Left renal cortex interstitium (tissue), 4 donors: ENCODE data around the gene RABIF. TPM values are rescaled to one million over a fixed set of nuclear protein-coding genes. Genes with fewer than 3 reads are reported as not detected.
A peak's percentile ranks its signal among the peaks of the same experiment; 100 is the strongest.

Experiments used
- DNase-seq, 4 donors: peaks; one replicate each; pipeline ENCODE4 v3.0.0-alpha.2; 2013; ENCODE audit warnings: low read depth in 4 of 4, low spot score in 2 of 4, missing footprints in 1 of 4
- polyA plus RNA-seq, 4 donors: library from polyadenylated mRNA; unstranded; fragments of 120-200 nt; gene quantifications; one replicate each; pipeline ENCODE4 v1.2.1, GENCODE V29; 2013; ENCODE audit not compliant: insufficient read length in 4 of 4

RABIF gene
- polyA plus RNA-seq, 4 donors, result 10.0 to 12.2 (median 10.9) TPM

DNA sequence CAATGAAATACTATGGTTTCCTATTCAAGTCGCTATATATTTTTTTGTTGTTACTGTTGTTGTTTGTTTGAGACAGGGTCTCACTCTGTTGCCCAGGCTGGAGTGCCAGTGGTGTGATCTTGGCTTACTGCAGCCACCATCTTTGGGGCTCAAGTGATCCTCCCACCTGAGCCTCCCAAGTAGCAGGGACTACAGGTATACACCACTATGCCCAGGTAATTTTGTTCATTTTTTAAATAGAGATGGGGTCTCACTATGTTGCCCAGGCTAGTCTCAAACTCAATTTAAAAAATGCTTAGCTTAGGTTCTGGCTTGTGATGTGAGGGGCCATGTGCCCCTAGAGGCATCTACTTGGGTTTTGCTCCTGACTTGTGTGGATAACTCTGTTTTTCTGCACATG, 9.8 kb downstream of the RABIF start:
- DNase-seq, result no peak

DNA sequence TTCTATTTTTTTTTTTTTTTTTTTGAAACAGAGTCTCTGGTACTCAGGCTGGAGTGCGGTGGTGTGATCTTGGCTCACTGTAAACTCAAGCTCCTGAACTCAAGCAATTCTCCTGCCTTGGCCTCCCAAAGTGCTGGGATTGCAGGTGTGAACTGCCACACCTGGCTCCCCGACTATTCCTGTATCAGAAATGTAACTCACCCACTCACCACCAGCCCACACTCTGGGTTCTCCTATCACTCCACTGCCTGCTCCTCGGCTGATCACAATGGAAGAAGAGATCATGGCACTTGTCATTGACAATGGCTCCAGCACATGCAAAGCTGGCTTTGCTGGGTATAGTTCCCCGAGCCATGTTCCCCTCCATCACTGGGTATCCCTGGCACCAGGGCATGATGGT, 15.9 kb downstream of the RABIF start:
- DNase-seq, result no peak

DNA sequence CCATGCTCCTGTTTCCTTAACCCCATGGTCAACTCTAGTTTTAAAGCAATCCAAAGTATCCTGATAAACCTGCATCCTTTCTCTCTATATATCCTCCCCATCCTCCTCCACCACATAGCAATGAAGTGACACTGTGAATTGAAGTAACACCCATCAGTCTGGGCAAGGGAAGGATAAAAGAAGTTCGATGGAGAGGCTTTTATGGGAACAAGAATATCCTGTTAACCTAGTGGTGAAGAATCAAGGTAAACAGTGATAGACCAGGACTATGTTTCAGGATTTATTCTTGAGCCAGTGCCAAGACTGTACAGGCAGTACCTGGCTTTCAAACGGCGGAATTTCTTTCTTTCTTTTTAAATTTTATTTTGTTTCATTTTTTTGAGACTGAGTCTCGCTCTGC, 17.6 kb downstream of the RABIF start:
- DNase-seq, result no peak

DNA sequence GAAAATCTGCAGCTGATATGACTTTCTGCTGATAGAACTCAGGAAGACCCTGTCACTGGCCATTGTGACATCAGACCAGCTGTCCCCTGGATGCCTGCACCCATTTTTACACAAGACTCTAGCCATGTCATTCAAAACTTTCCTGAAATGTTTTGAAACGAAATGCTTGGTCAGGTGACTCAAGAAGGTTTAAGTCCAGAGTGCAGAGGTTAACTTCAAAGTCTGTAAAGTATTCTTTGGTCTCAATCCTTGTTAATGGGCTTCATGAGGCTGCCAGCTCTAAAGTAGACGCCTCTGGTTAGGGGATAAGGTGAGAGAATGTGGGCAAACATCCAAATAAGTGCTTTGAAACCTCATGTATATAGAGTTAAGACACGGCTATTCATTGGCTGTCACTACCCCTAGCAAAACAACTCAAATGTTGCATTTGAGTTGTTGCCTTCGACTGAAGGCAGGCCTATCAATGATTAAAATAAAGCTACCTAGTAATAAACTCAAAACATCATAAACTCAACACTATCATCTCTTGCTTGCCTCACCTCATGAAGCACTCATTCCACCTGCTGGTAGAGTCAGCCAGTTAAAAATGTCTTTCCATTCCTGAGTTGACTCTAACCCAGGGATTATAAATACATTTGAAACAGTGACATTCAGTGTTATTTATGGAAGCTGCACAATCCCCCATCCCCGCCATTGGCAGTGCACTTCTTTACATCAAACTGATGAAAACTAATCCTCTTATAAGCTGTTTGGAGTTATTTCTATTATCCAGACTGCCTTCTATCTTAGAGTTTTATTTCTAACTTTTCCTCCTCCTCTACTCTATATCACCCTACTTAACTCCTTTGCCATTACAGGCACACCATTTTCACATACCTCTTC, 26.0 kb downstream of the RABIF start:
- DNase-seq, result no peak

DNA sequence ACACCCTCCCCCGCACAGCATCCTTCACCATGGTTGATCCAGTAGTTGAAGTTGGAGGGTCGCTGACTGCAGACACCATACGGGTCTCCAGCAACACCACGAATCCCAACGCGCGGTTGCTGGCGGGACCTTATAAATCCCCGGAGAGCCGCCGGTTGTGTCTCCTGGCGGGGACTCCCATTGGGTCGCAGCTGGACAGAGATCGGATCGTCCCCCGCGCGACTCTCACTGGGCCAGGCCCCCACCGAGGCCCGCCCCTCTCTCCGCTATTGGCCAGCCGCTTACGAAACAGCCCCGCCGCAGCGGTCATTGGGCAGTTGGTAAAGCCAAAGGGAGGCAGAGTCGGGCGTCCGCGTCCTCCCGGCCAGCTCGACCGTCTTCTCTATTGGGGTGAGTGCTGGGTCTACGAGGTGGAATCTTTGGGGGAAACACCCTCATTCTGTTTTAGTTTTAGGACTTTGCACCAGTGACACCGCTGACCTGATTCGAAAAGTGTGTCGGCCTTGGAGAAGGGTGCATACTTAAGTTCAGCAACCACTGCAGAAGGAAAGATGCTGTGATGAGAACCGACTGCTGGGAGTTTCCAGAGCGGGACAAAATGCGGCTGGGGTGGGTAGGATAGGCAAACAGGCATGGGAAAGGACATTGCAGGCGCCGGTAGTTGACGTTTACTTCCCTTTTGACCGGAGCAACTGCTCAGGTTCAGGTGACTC, 27.4 kb downstream of the RABIF start:
- DNase-seq, result peak; percentile 66 to 86 (median 81)

DNA sequence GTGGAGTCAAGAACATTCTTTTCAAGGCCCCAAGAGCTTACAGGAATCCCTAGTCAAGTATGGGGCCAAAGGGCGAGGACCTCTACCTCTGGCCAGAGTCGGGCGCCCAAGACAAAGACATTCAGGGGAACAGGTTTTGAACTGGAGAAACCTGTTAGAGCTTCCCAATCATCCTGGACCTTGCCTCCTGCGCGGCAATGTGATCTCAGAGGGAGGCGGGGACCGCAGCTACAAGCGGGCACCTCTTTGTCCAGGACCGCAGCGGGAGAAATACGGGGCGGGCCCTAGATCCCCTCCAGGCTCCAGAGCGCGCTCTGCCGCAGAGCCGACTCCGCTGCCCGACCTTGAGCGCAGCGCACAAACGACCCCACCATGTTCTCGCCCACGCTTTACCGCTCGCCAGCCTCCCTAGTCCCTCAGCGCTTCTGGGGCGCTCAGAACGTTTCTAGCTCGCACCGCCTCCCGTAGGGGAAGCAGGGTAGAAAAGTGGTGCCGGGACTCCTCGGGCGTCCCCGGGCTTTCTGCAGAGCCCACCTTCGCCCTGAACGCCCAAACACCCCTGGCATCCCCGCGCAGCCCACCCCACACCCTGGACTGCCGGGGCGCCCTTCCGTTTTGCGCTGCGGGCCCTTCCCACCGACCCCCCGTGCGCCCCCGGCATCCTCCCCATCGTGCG, 28.1 kb downstream of the RABIF start:
- peak in 3 of 4 donors; percentile 26 to 58 (median 45) for DNase-seq

DNA sequence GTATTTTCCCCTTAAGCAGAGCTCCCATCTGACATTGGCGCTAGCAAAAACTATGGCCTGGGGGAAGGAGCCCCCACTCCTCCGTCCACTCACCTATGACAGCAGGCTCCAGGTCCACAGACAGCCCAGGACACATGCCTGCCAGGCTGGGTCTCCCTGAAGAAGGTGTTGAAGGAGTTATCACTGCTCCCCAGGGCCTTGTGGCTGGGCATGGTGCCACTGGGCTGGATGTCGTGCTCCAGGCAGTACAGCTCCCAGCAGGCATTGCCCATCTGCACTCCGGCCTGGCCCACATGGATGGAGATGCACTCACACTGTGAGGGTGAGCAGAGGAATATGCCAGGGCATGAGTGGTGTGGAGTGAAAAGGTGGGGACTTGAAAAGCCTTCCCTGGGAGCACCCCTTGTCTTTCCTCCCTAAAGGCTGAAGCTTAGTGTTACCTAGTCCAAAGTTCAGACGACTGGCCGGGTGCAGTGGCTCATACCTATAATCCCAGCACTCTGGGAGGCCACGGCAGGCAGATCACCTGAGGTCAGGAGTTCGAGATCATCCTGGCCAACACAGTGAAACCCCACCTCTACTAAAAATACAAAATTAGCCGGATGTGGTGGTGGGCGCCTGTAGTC, 30.0 kb downstream of the RABIF start:
- no peak for DNase-seq

DNA sequence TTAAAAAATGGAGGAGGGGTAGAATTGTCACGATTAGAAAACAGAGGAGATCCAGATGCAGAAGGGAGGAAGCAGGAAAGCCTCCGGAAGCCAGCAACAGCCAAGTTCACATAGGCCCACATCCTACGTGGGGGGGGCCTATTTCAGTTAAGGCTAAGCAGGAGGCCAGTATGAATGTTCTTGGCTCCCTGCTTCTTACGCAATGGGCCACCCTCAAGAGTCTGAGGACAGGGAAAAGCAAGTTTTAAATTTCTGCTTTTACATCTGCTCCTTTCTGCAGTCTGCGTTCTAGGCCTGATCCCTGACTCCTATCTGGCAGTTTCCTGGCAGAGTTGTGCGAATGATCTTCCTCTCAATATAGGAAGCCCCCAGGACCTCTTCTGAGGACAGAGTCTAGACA, 30.6 kb downstream of the RABIF start:
- peak in 2 of 4 donors; percentile 20 to 31 for DNase-seq

DNA sequence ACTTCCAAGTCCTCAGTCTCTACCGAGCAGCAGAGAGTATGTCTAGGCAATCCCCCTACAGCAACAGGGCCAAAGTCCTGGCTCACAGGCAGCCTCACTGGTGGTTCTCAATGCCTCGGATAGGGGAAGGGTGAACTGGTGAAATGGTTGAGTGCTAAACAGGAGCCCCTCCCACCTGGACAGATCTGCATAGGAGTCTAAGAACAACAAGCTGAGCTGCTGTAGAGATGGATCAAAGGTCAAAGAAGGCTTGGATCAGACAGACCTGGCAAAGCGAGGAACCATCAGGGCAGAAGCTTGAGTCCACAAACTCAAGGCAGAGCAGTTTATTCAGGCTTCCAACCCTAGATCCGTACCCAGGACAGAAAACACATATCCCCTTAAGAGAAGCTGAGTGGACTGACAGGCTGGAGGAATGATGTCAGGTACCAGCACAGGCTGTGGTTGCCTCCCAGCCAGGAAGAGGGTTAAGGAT, 31.8 kb downstream of the RABIF start:
- DNase-seq, result no peak

DNA sequence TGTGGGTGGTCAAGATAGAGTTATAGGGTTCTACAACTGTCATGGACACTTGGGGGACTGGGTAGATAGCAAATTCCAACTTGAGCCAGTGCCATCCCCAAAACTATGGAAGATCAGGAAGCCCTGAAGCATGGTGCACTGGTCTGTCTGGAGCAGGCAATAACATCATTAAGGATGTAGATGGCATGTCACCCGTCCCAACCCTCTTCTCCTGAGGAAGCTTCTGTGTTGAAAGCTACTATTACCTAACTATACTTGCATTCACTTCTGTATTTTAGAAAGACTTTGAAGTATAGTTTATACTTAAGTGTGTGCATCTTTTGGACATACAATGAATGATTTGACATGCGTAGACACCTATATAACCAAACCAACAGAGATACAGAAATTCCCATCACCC, 32.9 kb downstream of the RABIF start:
- no peak for DNase-seq

DNA sequence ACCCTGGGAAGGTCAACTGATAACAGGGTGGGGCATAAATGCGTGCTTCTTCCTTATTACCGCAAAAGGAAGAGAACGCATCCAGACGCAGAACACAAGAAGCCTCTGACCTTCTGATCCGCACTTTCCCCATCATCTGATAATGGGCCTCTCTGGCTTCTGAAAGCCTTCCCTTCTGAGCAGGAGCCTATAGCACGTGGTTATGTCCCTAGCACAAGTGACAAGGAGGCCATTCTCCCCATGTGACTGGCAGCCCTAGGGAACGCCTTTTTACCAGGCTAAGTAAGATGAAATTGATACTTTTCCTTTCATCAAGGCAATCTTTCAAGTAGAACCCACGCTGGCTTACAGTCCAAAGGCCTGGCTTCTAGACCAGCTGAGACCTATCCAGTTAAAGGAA, 34.2 kb downstream of the RABIF start:
- no peak for DNase-seq

DNA sequence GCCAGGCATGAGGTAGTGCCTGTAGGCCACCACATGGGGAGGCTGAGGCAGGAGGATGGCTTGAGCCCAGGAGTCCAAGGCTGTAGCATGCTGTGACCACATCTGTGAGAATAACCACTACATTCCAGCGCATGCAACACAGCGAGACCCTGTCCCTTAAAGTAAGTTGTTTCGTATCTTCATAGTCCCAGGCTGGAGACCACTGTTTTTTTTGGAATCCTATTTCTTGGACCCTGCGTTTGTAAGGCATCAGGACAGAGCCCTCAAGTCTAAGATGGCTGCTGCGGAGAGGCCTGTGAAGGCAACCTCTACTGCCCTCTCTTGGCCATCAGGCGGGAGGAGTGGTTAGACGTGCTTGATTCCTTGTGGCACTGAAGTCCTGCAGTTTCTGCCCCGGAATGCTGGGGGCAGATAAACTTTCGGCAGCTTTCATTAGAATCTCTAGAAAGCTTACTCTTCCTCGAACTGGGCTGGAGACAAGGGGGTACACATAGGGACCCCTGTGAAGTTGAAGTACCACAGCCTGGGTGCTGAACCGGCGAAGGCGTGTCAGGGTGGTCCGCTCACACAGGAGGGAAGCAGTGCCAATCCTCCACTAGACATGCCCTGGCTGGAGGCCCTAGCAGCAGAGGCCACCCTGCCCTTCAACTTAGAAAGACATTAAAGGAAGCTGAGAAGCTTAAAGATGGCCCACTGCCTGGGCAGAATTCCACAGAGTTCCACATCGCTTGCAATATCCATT, 36.6 kb downstream of the RABIF start:
- no peak for DNase-seq

DNA sequence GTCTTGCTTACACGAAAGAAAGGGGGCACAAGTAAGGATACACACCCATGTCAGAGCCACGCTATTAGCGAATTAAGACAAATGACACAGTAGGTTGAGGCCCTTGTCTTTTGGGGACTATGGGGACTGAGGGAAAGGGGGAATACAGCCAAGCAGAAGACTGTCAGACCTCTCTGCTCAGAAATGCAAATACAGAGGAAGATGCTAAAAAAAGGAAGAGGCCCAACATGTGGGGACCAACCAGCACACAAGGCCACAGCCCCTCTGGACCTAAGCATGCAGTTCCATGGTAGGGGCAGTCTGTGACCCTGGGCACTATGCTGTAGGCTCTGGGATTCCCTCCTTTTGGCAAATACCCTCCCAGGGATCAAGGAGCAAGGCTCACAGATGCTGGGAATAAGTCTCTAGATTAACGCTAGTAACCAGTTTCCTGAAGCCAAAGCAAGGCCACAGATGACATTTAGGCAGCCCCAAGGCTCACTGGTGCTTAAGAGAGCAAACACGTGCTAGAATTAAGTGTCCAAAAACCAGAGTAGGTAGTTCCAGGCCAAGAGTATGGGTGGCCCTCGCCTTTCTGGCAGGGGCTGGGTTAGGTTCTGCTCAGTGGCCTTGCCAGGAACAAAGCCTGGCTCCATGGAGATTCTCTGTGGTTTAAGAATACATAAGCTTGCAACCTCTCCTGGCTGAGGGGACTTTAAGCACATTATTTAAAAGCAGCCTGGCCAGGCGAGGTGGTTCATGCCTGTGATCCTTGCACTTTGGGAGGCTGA, 38.2 kb downstream of the RABIF start:
- no peak for DNase-seq

DNA sequence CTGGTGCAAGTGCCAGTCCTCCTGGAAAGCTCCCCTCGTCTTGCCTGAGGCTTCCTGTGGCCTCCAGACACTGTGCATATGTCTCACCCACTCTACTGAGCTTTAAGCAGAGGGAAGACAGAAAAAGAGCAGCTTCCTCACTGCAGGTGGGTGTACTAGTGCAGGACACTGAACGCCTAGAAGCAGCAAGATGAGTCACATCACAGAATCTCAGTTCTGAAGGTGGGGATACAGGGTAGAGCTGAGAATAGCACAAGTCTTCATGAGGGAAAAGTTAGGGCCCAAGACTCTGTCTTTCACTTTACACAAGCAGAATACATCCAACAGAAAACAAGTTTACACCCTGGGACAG, 40.8 kb downstream of the RABIF start:
- DNase-seq, result no peak

DNA sequence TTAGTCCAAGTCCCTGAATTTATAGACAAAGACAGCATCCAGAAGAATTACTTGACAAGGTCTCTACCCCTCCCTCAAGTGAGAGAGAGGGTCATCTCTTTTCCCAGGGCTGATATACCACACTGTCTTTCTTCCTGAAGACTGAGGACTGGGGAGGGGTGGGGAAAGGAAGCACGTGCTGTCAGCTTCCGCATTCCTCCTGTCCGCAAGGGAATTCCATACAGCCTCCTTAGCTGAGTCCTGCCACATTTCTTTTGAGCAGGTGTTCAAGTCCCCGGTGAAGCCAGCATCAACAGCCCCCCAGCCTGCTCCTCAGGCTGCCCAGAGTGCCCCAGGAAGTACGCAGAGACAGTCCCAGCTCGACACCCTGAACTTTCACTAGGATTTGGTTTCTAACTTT, 44.0 kb downstream of the RABIF start:
- DNase-seq, result no peak

DNA sequence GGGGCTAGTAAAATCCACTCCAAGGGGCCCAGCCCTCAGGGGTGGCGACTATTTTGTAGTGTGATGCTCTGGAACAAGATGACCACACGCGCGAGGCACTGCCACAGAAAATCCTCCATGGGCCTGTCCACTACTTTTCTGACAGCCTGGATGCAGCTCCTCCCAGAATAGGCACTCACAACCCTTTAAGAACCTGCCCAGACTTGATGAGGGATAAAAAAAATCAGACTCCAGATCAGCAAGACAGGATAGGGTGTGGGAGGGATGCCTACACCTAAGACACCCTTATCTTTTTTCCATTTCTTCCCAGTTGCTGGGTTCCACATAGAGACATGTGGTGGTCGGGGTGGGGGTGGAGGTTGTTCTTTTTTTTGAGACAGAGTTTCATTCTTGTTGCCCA, 44.7 kb downstream of the RABIF start:
- DNase-seq, result no peak

DNA sequence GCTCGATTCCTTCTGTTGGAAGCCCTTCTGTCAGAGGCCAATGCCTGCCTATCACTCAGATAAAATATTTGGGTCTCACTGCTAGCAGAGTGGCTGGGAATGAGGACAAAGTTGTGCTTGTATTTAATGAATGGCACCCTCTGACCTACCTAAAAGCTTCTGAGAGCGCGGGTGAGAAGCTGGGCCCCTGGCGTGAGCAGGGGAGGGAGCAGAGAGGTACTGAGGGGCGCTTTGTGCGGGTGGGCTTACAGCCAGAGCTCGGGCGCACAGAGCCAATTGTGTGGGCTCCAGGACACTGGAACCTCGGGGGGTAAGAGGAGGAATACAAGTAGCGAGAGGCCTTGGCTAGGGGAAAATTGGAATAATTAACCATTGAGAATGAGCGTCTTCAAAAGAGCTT, 45.9 kb downstream of the RABIF start:
- DNase-seq, result no peak

DNA sequence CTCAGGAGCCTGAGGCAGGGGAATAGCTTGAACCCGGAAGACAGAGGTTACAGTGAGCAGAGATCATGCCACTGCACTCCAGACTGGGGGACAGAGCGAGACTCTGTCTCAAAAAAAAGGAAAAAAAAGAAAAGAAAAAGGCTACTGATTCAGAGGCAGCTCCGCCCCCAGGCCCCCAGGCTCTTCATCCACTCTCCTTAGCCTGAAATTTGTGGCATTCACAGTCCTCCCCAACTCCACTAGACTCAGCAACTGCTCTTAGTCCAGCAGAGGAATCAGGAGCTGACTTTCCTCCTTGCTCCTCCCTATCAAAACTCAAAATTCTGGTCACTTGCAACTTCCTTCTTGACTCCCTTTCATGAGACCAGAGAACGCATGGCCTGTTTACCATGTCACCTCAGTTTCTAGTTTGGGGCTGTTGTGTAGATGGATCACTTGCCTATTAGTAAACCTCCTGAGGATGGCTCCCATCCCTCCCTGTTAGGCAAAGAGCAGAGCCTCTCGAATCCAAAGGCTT, 51.1 kb downstream of the RABIF start:
- no peak for DNase-seq
